Stomach (tissue), 4 donors: ENCODE measurements around the gene GAPT.

Experiments used
- CTCF ChIP-seq, 7 experiments: fragments of 450-650 bp in 4 of 7; fragments of 200-600 bp in 3 of 7; sonication (generic) in 3 of 7; IDR thresholded peaks; one replicate each; pipeline ENCODE4 v1.5.1; 2016 to 2019; ENCODE audit warnings: antibody characterized with exemption in 7 of 7, control low read depth in 2 of 7, mild to moderate bottlenecking in 1 of 7
- EP300 ChIP-seq: sonication (generic); formaldehyde crosslinking; IDR thresholded peaks from one replicate; pipeline ENCODE4 v1.6.1; 2017; ENCODE audit warnings: antibody characterized with exemption
- POLR2A ChIP-seq, 4 donors: fragments of 450-650 bp; IDR thresholded peaks; one replicate each; pipeline ENCODE4 v1.6.1; 2016; ENCODE audit warnings: antibody characterized with exemption in 4 of 4, control low read depth in 2 of 4, mild to moderate bottlenecking in 1 of 4, moderate library complexity in 1 of 4
- POLR2AphosphoS5 ChIP-seq, 3 donors: sonication (generic); formaldehyde crosslinking; IDR thresholded peaks; one replicate each; pipeline ENCODE4 v1.6.1; 2016; ENCODE audit warnings: antibody characterized with exemption in 3 of 3

GRCh38 chr5:58544195-58544594, 53.0 kb downstream of the GAPT start:
- TF ChIP-seq EP300 (no peak), CTCF (IDR thresholded peaks at IDR 0.05) (no peak), POLR2A (IDR thresholded peaks at IDR 0.05) (no peak), POLR2AphosphoS5 (IDR thresholded peaks at IDR 0.05) (no peak)
